SK-N-SH (cell line): ENCODE data around the gene PRRT2. TPM values are rescaled to one million over a fixed set of nuclear protein-coding genes. Genes with fewer than 3 reads are reported as not detected.

Experiments
- CTCF ChIA-PET: fragments of 300-600, 350-600 bp; formaldehyde crosslinking; extraction: SDS; loops from one replicate; lab custom pipeline; 2021; lab: Yijun Ruan, JAX
- POLR2A ChIA-PET: fragments of 350-600 bp; sonication (Branson Sonifier 250); formaldehyde crosslinking; extraction: SDS; loops from one replicate; lab custom pipeline; 2020; ENCODE audit warnings: antibody characterized with exemption, inconsistent platforms; lab: Yijun Ruan, JAX
- DNase-seq: peaks from one replicate; pipeline ENCODE4 v3.0.0; 2012
- H2AFZ ChIP-seq: fragments of 200-600 bp; sonication (generic); 2 replicates; pipeline ENCODE4 v1.8.1; 2016; ENCODE audit warnings: antibody characterized with exemption, mild to moderate bottlenecking, low read depth
- H3F3A ChIP-seq: fragments of 200-600 bp; sonication (generic); replicated peaks from 2 replicates; pipeline ENCODE3; 2016; ENCODE audit warnings: antibody characterized with exemption, mild to moderate bottlenecking; ENCODE audit not compliant: insufficient read depth
- H3K27ac ChIP-seq, 2 experiments: fragments of 200-500 bp in 1 of 2; fragments of 200-600 bp in 1 of 2; sonication (Bioruptor generic) in 1 of 2; sonication (generic), shearing (Covaris generic) in 1 of 2; 2 replicates each; pipeline versions ENCODE4 v1.5.1 to v1.6.1; 2014 to 2016; ENCODE audit warnings: low read depth in 2 of 2, inconsistent platforms in 1 of 2, low read length in 1 of 2, mild to moderate bottlenecking in 1 of 2, mixed read lengths in 1 of 2
- H3K27me3 ChIP-seq: fragments of 200-600 bp; sonication (generic), shearing (Covaris generic); 2 replicates; pipeline ENCODE4 v1.6.1; 2016; ENCODE audit warnings: mixed run types; ENCODE audit not compliant: insufficient read depth
- H3K36me3 ChIP-seq, 2 experiments: fragments of 200-500 bp in 1 of 2; fragments of 200-600 bp in 1 of 2; sonication (Bioruptor generic) in 1 of 2; sonication (generic) in 1 of 2; replicated peaks in 1 of 2; 2 replicates each; pipeline versions ENCODE3 to v1.5.1; 2014 to 2016; ENCODE audit warnings: low read length in 1 of 2, mild to moderate bottlenecking in 1 of 2; ENCODE audit not compliant: insufficient read depth in 2 of 2, control insufficient read depth in 1 of 2
- H3K4me1 ChIP-seq, 2 experiments: fragments of 200-500 bp in 1 of 2; fragments of 200-600 bp in 1 of 2; sonication (Bioruptor generic) in 1 of 2; sonication (generic), shearing (Covaris generic) in 1 of 2; 2 replicates each; pipeline versions ENCODE4 v1.5.1 to v1.6.1; 2014 to 2016; ENCODE audit warnings: low read depth in 1 of 2, low read length in 1 of 2, mixed run types in 1 of 2; ENCODE audit not compliant: insufficient read depth in 2 of 2, control insufficient read depth in 1 of 2
- H3K4me2 ChIP-seq: fragments of 200-600 bp; sonication (generic), shearing (Covaris generic); 2 replicates; pipeline ENCODE4 v1.6.1; 2017; ENCODE audit warnings: mixed run types
- H3K4me3 ChIP-seq, 2 experiments: fragments of 200-500 bp in 1 of 2; fragments of 200-600 bp in 1 of 2; sonication (Bioruptor generic) in 1 of 2; sonication (generic), shearing (Covaris generic) in 1 of 2; 2 replicates each; pipeline versions ENCODE4 v1.5.1 to v1.8.1; 2014 to 2016; ENCODE audit warnings: low read depth in 2 of 2, inconsistent platforms in 1 of 2, low read length in 1 of 2, mild to moderate bottlenecking in 1 of 2, mixed read lengths in 1 of 2, moderate library complexity in 1 of 2
- H3K79me2 ChIP-seq: fragments of 200-600 bp; sonication (generic); 2 replicates; pipeline ENCODE4 v1.8.1; 2017; ENCODE audit warnings: mild to moderate bottlenecking; ENCODE audit not compliant: insufficient read depth
- H3K9ac ChIP-seq: fragments of 200-600 bp; sonication (generic); 2 replicates; pipeline ENCODE4 v1.6.1; 2017; ENCODE audit warnings: mixed run types
- H3K9me2 ChIP-seq: fragments of 200-600 bp; sonication (generic); 2 replicates; pipeline ENCODE4 v1.6.1; 2017; ENCODE audit warnings: mixed run types
- H3K9me3 ChIP-seq: fragments of 200-600 bp; sonication (generic); 2 replicates; pipeline ENCODE4 v1.6.1; 2017; ENCODE audit warnings: mixed run types, mild to moderate bottlenecking, moderate library complexity
- H4K20me1 ChIP-seq: fragments of 200-600 bp; sonication (generic); 2 replicates; pipeline ENCODE4 v1.6.1; 2017; ENCODE audit warnings: mild to moderate bottlenecking, mixed run types; ENCODE audit not compliant: insufficient read depth
- ELF1 ChIP-seq: IDR thresholded peaks from 2 replicates; pipeline ENCODE4 v1.4.0; 2012
- EZH2phosphoT487 ChIP-seq: fragments of 200-600 bp; sonication (generic); IDR thresholded peaks from 2 replicates; pipeline ENCODE4 v1.6.1; 2017; ENCODE audit warnings: low read depth, mixed run types, mild to moderate bottlenecking, antibody characterized with exemption, moderate library complexity, borderline replicate concordance
- FOSL2 ChIP-seq: IDR thresholded peaks from 2 replicates; pipeline ENCODE4 v1.4.0; 2012; ENCODE audit warnings: low read depth, mild to moderate bottlenecking, moderate library complexity, borderline replicate concordance
- GATA2 ChIP-seq: sonication (generic); formaldehyde crosslinking; IDR thresholded peaks from 2 replicates; pipeline ENCODE4 v1.5.0; 2020; ENCODE audit warnings: mild to moderate bottlenecking, missing genetic modification reagents
- JUND ChIP-seq: IDR thresholded peaks from 2 replicates; pipeline ENCODE4 v1.4.0; 2012
- MEF2A ChIP-seq: IDR thresholded peaks from 2 replicates; pipeline ENCODE4 v1.4.0; 2012; ENCODE audit warnings: low read depth, borderline replicate concordance
- NFIC ChIP-seq: IDR thresholded peaks from 2 replicates; pipeline ENCODE4 v1.4.0; 2012; ENCODE audit warnings: borderline replicate concordance
- NRF1 ChIP-seq: IDR thresholded peaks from 2 replicates; pipeline ENCODE4 v1.6.1; 2012; ENCODE audit warnings: low read depth, mild to moderate bottlenecking, low read length
- RAD21 ChIP-seq: IDR thresholded peaks from 2 replicates; pipeline ENCODE4 v1.6.1; 2012; ENCODE audit warnings: mild to moderate bottlenecking, low read length
- RCOR1 ChIP-seq: fragments of 150-350 bp; IDR thresholded peaks from 2 replicates; pipeline ENCODE4 v1.6.1; 2017; ENCODE audit warnings: antibody characterized with exemption, low read length
- RFX5 ChIP-seq: IDR thresholded peaks from 2 replicates; pipeline ENCODE4 v1.6.1; 2012; ENCODE audit warnings: mild to moderate bottlenecking, improper control_type of control experiment, low read length
- RXRA ChIP-seq: IDR thresholded peaks from 2 replicates; pipeline ENCODE4 v1.4.0; 2012; ENCODE audit warnings: low read depth, mild to moderate bottlenecking, borderline replicate concordance
- TAF1 ChIP-seq: IDR thresholded peaks from 2 replicates; pipeline ENCODE4 v1.6.1; 2012; ENCODE audit warnings: low read depth, mild to moderate bottlenecking, low read length, moderate library complexity, borderline replicate concordance
- TCF12 ChIP-seq: IDR thresholded peaks from 2 replicates; pipeline ENCODE4 v1.4.0; 2012
- YY1 ChIP-seq: IDR thresholded peaks from 2 replicates; pipeline ENCODE4 v1.4.0; 2012; ENCODE audit warnings: low read depth, mild to moderate bottlenecking
- WGBS: methylation state at CpG from one replicate; pipeline ENCODE4 v1.1.6; 2017; ENCODE audit warnings: low lambda C conversion rate; 5-methylcytosine and 5-hydroxymethylcytosine counted together
- polyA plus RNA-seq, 3 experiments: library from polyadenylated mRNA; depleted of rRNA; stranded (reverse); fragments of >200 nt; gene quantifications; 2 replicates each; pipeline ENCODE4 v1.2.3, GENCODE V29; 2012
- TF ChIP-seq, protein P1 (sequence below): IDR thresholded peaks from 2 replicates; pipeline ENCODE4; 2012
- TF ChIP-seq, protein P2 (sequence below): fragments of 150-350 bp; IDR thresholded peaks from 2 replicates; pipeline ENCODE4 v1.6.1; 2016; ENCODE audit warnings: mild to moderate bottlenecking, low read depth, low read length
- TF ChIP-seq, protein P3 (sequence below): IDR thresholded peaks from 2 replicates; pipeline ENCODE4 v1.4.0; 2012; ENCODE audit warnings: low read depth, borderline replicate concordance
- TF ChIP-seq, protein P4 (sequence below): IDR thresholded peaks from 2 replicates; pipeline ENCODE4 v1.4.0; 2012; ENCODE audit warnings: low read depth, borderline replicate concordance
- TF ChIP-seq, protein P5 (sequence below): IDR thresholded peaks from 2 replicates; pipeline ENCODE4 v1.4.0; 2012; ENCODE audit warnings: low read depth

Gene PRRT2
- polyA plus RNA-seq, 1 of the 3 experiments (the other 2 are of a cell fraction) = 28.1 TPM

DNA sequence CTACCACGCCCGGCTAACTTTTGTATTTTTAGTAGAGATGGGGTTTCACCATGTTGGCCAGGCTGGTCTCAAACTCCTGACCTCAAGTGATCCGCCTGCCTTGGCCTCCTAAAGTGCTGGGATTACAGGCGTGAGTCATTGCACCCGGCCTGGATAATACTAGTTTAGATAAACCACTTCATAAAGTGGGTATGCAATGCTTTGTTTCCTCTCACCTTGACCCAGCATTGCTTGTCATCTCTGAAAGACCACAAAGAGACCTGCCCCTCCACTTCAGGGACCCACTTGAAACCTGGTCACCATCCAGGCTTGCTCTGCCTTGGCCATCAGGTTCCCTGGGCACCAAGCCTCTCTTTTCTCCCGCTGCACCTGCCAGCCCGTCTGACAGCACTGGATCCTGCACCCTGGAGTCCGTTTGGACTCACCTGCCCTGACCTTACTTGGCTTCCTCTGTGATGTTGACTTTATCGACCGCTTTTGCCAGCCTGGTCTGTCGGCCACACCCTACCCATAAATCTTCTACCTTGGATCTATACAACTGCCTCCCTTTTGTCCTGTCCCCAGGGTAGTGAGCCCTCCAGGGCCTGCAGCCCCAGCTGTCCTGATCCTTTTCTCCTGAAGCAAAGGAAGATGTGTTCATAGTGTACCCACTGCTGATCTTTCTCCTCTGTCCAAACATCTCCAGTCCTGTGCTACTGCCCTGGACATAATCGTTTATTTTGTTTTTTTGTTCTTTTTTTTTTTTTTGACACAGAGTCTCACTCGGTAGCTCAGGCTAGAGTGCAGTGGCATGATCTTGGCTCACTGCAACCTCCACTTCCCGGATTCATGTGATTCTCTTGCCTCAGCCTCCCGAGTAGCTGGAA lies 46.6 kb upstream of the PRRT2 start:
- no peak overlapping the region for H3K27ac ChIP-seq
- 67% methylated on average over 15 of the region's 15 CpGs for whole genome bisulfite sequencing
- H3K9me2 ChIP-seq = no peaks in the 10 kb centered on the region
- no peak overlapping the region for H2AFZ ChIP-seq
- H4K20me1 ChIP-seq = no peaks in the 10 kb centered on the region
- no peaks in the 10 kb centered on the region for H3K4me1 ChIP-seq
- CTCF ChIA-PET = no interaction called here
- DNase-seq = no peak
- no peak overlapping the region for H3K9ac ChIP-seq
- no peaks in the 10 kb centered on the region for H3K36me3 ChIP-seq
- H3K4me2 ChIP-seq = no peak overlapping the region
- TF ChIP-seq, protein P1, sequence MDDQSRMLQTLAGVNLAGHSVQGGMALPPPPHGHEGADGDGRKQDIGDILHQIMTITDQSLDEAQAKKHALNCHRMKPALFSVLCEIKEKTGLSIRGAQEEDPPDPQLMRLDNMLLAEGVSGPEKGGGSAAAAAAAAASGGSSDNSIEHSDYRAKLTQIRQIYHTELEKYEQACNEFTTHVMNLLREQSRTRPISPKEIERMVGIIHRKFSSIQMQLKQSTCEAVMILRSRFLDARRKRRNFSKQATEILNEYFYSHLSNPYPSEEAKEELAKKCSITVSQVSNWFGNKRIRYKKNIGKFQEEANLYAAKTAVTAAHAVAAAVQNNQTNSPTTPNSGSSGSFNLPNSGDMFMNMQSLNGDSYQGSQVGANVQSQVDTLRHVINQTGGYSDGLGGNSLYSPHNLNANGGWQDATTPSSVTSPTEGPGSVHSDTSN = no peak
- TF ChIP-seq, protein P2, sequence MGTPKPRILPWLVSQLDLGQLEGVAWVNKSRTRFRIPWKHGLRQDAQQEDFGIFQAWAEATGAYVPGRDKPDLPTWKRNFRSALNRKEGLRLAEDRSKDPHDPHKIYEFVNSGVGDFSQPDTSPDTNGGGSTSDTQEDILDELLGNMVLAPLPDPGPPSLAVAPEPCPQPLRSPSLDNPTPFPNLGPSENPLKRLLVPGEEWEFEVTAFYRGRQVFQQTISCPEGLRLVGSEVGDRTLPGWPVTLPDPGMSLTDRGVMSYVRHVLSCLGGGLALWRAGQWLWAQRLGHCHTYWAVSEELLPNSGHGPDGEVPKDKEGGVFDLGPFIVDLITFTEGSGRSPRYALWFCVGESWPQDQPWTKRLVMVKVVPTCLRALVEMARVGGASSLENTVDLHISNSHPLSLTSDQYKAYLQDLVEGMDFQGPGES = no peak
- no peak for TF ChIP-seq JUND
- TF ChIP-seq GATA2 (CRISPR knock-in tag) = no peak
- no peak for TF ChIP-seq RFX5
- TF ChIP-seq NFIC = no peak
- no peak for TF ChIP-seq RXRA
- TF ChIP-seq, protein P3, sequence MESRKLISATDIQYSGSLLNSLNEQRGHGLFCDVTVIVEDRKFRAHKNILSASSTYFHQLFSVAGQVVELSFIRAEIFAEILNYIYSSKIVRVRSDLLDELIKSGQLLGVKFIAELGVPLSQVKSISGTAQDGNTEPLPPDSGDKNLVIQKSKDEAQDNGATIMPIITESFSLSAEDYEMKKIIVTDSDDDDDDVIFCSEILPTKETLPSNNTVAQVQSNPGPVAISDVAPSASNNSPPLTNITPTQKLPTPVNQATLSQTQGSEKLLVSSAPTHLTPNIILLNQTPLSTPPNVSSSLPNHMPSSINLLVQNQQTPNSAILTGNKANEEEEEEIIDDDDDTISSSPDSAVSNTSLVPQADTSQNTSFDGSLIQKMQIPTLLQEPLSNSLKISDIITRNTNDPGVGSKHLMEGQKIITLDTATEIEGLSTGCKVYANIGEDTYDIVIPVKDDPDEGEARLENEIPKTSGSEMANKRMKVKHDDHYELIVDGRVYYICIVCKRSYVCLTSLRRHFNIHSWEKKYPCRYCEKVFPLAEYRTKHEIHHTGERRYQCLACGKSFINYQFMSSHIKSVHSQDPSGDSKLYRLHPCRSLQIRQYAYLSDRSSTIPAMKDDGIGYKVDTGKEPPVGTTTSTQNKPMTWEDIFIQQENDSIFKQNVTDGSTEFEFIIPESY = no peak
- TF ChIP-seq RAD21 = no peak
- no peak for TF ChIP-seq FOSL2
- no peak for TF ChIP-seq ELF1
- TF ChIP-seq, protein P4, sequence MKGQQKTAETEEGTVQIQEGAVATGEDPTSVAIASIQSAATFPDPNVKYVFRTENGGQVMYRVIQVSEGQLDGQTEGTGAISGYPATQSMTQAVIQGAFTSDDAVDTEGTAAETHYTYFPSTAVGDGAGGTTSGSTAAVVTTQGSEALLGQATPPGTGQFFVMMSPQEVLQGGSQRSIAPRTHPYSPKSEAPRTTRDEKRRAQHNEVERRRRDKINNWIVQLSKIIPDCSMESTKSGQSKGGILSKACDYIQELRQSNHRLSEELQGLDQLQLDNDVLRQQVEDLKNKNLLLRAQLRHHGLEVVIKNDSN = no peak
- TF ChIP-seq EZH2phosphoT487 = no peak
- TF ChIP-seq TCF12 = no peak
- no peak for TF ChIP-seq RCOR1
- TF ChIP-seq, protein P5, sequence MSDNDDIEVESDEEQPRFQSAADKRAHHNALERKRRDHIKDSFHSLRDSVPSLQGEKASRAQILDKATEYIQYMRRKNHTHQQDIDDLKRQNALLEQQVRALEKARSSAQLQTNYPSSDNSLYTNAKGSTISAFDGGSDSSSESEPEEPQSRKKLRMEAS = no peak
- no peak for TF ChIP-seq NRF1
- no peak for TF ChIP-seq YY1
- no peak for TF ChIP-seq MEF2A
- TF ChIP-seq TAF1 = no peak
- H3F3A ChIP-seq = no peaks in the 10 kb centered on the region
- POLR2A ChIA-PET = no interaction called here
- H3K4me3 ChIP-seq = no peak overlapping the region
- H3K27me3 ChIP-seq = no peaks in the 10 kb centered on the region
- H3K9me3 ChIP-seq = no peaks in the 10 kb centered on the region
- no peaks in the 10 kb centered on the region for H3K79me2 ChIP-seq
